Testis (tissue), 2 donors: ENCODE measurements around the gene GSTT2.
"Not testable (repeated sequence)": the region's sequence is repeated elsewhere in the genome, so short reads cannot be mapped to it uniquely, and the experiment has no call there.

ENCODE experiments used
- POLR2A ChIP-seq: fragments of 450-650 bp; IDR thresholded peaks from one replicate; pipeline ENCODE4 v1.6.1; 2017; ENCODE audit warnings: antibody characterized with exemption, mild to moderate bottlenecking, moderate library complexity
- TF ChIP-seq, protein P1 (sequence below), 3 experiments: fragments of 450-650 bp in 2 of 3; fragments of 200-600 bp in 1 of 3; sonication (generic) in 1 of 3; IDR thresholded peaks; one replicate each; pipeline ENCODE4 v1.5.1; 2016 to 2019; ENCODE audit warnings: antibody characterized with exemption in 3 of 3, mild to moderate bottlenecking in 2 of 3, moderate library complexity in 1 of 3

- TF ChIP-seq, protein P1, sequence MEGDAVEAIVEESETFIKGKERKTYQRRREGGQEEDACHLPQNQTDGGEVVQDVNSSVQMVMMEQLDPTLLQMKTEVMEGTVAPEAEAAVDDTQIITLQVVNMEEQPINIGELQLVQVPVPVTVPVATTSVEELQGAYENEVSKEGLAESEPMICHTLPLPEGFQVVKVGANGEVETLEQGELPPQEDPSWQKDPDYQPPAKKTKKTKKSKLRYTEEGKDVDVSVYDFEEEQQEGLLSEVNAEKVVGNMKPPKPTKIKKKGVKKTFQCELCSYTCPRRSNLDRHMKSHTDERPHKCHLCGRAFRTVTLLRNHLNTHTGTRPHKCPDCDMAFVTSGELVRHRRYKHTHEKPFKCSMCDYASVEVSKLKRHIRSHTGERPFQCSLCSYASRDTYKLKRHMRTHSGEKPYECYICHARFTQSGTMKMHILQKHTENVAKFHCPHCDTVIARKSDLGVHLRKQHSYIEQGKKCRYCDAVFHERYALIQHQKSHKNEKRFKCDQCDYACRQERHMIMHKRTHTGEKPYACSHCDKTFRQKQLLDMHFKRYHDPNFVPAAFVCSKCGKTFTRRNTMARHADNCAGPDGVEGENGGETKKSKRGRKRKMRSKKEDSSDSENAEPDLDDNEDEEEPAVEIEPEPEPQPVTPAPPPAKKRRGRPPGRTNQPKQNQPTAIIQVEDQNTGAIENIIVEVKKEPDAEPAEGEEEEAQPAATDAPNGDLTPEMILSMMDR (IDR thresholded peaks at IDR 0.05), result not testable (repeated sequence)
- TF ChIP-seq POLR2A, result not testable (repeated sequence)
These were observed 2.6 kb upstream of the GSTT2 start for GRCh38 chr22:23977304-23977703.
